ENCODE results near the gene PNPLA4. TPM values are rescaled to one million over a fixed set of nuclear protein-coding genes. Genes with fewer than 3 reads are reported as not detected.

Gene PNPLA4
- total RNA-seq, 1 experiment from 2014 or later = 1.3 TPM

GRCh38 chrX:7891928-7892327 is 35.3 kb downstream of the PNPLA4 start:
- in situ Hi-C loops (cut with HindIII; ENCODE audit: low pct_unique_long_range_greater_than_20kb, low sequenced_read_pairs) = no loop called here
- DNase-seq (ENCODE audit: low read depth, low spot score) = no peak
- ATAC-seq = no peak

GRCh38 chrX:7889680-7890079 is 37.5 kb downstream of the PNPLA4 start:
- no peak for ATAC-seq
- intact Hi-C loops (cut with micrococcal nuclease; ENCODE audit: unreplicated experiment) = no loop called here

More at GRCh38 chrX:7891928-7892327, 35.3 kb downstream of the PNPLA4 start:
- ChIA-PET CTCF (no interaction called here), POLR2A (no interaction called here)
- intact Hi-C loops (cut with micrococcal nuclease; ENCODE audit: unreplicated experiment) = no loop called here
- no peaks in the 10 kb centered on the region for H3K9me3 ChIP-seq (ENCODE audit: control insufficient read depth, insufficient read depth, low read depth, low read length)
- H3K36me3 ChIP-seq (ENCODE audit: control insufficient read depth, insufficient read depth, low read length) = no peaks in the 10 kb centered on the region
- no peaks in the 10 kb centered on the region for H3K27me3 ChIP-seq (ENCODE audit: control insufficient read depth, insufficient read depth, low read length)
- no peaks in the 10 kb centered on the region for H3K4me1 ChIP-seq (ENCODE audit: control insufficient read depth, insufficient read depth, low read length)
- no TSS peak for BruUV-seq (replicated peaks)
- H3K4me3 ChIP-seq (ENCODE audit: low read depth in 2 of 2, low read length in 2 of 2) = no peak overlapping the region
- TF ChIP-seq SIN3A (IDR thresholded peaks at IDR 0.05; ENCODE audit: borderline replicate concordance, insufficient read depth, low read depth, low read length) = no peak
- TF ChIP-seq TCF7L2 (IDR thresholded peaks at IDR 0.05; ENCODE audit: low read depth, low read length) = no peak
- TF ChIP-seq CTCF (IDR thresholded peaks at IDR 0.05) = no peak
- no peak for TF ChIP-seq REST (IDR thresholded peaks at IDR 0.05; ENCODE audit: insufficient read depth in 1 of 2, low read depth in 2 of 2, low read length in 1 of 2)
- TF ChIP-seq POLR2AphosphoS5 (IDR thresholded peaks at IDR 0.05; ENCODE audit: low read depth, low read length) = no peak
- H3K27ac ChIP-seq (ENCODE audit: low read length) = no peak overlapping the region

More at GRCh38 chrX:7889680-7890079, 37.5 kb downstream of the PNPLA4 start:
- no peak overlapping the region for H3K27ac ChIP-seq (ENCODE audit: low read length)
- no peaks in the 10 kb centered on the region for H3K9me3 ChIP-seq (ENCODE audit: control insufficient read depth, insufficient read depth, low read depth, low read length)
- DNase-seq (ENCODE audit: low read depth, low spot score) = no peak
- ChIA-PET POLR2A (no interaction called here), CTCF (interaction anchor here (0.6 kb wide), 1 partner anchor 1876 kb away, joined by 4 read pairs; no protein-coding TSS in a partner anchor)
- no peak overlapping the region for H3K4me3 ChIP-seq (ENCODE audit: low read depth in 2 of 2, low read length in 2 of 2)
- no peaks in the 10 kb centered on the region for H3K27me3 ChIP-seq (ENCODE audit: control insufficient read depth, insufficient read depth, low read length)
- no TSS peak for BruUV-seq (replicated peaks)
- no peak for TF ChIP-seq CTCF (IDR thresholded peaks at IDR 0.05)
- TF ChIP-seq TCF7L2 (IDR thresholded peaks at IDR 0.05; ENCODE audit: low read depth, low read length) = no peak
- H3K4me1 ChIP-seq (ENCODE audit: control insufficient read depth, insufficient read depth, low read length) = no peaks in the 10 kb centered on the region
- in situ Hi-C loops (cut with HindIII; ENCODE audit: low pct_unique_long_range_greater_than_20kb, low sequenced_read_pairs) = no loop called here
- H3K36me3 ChIP-seq (ENCODE audit: control insufficient read depth, insufficient read depth, low read length) = no peaks in the 10 kb centered on the region

Measured in Panc1 (cell line).